ENCODE results near the gene SDF2L1.

SDF2L1 gene

DNA sequence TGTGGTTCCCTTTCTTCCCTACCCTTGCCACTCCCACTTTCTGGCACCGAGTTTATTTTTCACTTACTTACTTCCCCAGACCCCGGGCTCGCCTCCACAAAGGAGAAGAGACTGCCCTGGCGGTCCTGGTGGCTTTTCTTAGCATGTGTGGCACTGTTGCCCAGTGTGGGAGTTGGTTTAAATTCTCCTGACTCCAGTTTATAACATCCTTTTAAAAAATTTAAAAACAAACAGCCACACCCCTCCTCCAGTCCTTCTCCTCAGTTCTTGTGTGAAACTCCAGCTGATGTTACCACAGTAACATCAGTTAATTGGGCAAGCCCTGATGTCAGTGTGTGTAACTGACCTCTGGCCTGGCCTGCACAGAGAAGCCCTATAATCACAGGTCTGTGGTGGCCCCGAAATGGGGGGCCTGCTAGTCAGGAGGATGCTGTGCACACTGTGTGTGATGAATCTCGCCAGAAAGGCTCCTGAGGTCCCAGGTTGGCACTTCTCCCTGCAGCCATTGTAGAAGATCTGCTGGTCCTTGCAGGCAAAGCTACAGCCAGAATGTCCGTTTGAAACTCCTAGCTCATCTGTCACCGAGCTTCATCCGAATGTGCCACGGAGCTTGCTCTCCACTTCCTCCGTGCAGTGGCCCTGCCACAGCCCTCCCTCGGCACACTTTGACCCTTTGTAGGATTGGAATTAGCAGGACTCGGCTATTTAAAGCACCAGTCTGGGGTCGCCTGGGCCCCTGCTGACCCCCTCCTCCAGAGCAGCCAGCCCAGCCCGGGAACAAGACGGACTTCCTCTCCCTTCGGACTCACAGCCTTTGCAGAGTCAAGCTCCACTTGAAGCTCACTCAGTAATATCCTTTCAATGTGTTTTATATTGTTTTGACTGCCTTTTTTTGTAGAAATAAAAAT is 19.8 kb upstream of the SDF2L1 start:
- FAIRE-seq: no peak

DNA sequence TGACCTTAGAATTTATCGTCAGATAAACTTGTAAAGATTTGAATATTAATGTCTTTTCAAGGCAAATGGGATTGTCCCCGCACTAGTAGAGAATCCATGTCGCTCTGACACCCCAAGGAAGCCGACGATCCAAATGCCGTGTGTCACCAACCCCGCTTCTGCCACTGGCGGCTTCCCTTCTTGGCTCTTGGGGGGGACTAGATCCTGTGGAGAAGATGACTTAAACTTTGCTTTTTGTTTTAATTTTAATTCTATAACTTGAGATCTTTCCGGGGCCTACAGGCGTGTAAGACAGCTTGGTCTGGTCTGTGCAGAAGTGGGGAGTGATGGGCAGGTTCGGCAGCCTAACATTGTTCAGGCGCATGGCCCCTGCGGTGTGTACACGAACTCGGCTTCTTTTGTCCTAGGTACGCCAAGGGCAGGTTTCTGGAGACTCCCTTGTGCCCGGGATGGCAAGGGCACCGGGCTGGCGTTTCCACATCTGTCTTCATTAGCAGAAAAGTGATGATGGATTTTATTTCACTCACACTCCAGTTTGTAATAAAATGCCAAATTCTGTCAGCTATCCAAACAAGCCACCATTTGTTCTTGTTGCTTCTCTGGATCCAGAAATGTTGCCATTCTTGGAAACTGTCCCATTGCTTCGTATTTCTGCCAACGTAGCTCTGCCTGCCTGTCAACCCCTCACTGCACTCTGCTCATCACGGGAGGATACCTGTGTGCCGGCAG is 19.0 kb upstream of the SDF2L1 start:
- no peak for FAIRE-seq

DNA sequence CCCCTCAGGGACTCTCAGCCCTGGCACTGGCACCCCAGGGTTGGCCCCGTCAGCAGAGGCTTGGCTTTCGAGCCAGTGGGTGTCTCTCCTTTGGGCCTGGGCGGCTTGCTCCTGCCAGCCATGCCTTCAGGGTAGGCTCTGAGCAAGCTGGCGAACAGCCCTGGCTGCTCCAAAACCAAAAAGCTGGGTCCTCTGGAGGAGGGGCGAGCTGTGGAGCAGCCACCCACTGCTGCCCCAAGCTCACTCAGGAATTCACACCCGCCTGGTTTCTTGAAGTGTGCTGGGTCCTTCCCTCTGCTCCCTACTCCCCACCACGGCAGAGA is 18.5 kb upstream of the SDF2L1 start:
- FAIRE-seq: no peak

DNA sequence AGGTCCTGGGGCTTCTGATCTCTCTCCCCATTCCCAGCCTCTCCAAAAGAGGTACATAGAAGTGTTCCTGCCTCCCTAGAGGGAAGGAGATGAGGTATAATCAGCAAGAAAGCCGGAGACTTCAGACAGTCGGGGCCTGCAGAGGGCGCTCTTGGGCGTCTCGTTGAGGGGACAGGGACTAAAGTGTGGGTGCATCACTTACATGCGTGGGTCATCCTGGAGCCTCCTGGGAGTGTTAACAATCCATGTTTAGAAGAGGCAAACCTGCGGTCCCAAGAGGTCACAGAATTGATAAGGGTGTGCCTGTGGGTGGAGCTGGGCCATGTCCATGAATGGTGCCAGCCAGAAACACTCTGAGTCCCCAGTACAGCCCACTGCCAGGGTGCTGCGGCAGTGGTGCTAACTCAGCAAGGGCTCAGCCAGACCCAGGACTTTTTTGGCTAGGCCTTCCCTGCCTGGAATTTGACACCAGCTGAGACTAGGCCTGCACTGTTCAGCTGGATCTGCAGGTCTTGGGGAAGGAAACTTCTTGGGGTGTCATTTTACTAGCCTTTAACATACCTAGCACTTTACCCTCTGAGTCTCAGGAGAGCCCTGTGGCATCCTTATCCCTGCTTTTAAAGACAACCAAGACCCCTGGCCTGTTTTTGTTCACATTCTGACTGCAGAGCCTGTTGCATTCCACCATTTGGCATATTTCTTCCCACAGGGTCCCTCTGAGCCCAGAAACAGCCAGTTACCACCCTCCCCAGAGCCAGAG is 17.8 kb upstream of the SDF2L1 start:
- no peak for FAIRE-seq

DNA sequence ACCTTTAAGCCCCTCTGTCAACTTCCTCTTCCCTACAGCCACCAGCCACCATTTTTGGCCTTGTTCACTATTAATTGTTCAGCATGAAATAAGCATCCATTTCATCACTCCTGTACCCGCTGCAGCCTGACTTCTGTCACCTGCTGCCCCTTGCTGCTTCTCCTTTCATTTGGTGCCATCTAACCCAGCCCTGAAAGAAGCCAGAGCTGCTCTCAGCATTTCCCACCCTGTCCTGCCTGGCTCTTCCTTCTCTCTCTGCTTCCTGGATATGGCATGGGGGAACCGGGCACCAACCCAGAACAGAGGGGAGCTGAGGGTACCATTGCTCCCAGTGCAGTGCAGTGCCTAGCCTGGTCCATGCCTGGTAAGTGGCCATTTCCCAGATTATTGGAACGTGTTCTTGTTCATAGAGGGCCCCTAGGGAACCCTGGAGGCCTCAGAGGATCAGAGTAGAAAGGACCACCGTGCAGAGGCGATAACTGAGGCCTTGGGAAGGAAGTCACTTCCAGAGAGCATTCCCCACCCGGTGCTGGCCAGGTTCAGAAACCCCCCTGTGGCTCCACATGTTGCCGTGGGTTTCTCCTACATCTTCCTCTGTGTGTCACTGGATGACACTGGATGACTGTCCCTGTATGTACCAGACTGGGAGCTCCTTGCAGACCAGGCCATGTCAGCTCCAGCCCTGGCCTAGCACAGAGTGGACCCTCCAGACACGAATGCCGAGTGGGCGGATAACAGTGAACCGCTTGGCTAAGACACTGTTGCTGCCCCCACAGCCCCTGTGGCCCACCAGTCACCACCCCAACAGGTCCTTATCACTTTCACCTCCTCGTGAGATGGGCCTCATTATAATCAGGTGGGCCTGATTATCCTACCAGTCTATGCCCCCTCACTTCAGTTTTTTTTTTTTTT is 17.0 kb upstream of the SDF2L1 start:
- FAIRE-seq: no peak

DNA sequence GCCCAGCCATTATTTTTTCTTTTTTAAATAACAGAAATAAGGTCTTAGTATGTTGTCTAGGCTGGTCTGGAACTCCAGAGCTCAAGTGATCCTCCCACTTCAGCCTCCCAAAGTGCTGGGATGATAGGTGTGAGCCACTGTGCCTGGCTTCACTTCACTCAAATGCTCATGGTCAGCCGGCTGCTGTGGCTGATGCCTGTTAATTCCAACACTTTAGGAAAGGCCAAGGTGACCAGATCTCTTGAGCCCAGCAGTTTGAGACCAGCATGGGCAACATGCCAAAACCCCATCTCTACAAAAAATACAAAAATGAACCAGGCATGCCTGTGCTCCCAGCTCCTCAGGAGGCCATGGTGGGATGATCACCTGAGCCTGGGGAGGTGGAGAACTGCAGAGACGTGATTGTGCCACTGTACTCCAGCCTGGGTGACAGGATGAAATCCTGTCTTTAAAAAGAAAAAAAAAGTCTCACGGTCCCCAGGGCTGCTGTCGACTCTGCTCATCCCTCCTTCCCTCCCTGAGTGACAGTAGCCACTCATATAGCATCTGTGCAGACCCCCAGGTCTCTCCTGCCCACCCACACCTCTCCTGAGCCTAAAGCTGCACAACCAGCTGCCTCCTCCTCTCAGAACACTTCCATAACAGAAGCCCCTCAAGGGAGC is 15.9 kb upstream of the SDF2L1 start:
- no peak for FAIRE-seq

DNA sequence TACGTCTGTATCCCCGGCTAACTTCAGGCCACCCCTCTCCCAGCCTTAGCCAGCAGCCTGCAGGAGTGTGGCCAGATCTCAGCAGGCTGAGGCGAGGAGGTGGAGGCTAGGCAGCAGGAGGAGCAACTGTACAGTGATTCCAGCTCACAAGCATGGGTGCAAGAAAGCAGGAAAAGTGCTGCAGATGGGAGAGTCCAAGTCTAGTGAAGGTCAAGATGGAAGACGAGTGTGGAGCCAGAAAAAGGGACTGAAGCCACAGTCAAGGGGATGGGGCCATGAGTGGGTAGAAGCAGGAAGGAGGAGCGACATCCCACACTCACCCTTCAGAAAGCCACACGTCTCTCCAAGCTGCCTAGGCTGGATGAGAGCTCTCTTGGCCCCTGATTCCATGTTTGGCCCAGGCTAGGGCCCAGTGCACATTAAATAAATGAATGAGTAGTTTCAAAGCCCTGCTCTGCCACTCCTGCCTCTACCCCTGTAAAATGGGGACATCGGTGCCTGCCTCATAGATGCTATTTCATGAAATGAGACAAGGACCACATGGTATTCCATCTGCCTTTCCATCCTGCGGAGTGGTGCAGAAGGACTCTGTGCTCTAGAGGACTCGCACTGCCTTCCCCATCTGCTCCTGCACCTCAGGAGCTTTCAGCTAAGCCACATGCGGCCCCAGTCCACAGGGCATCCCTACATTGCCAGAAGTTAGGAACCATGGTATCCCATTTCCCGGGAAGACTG is 15.2 kb upstream of the SDF2L1 start:
- FAIRE-seq: no peak

DNA sequence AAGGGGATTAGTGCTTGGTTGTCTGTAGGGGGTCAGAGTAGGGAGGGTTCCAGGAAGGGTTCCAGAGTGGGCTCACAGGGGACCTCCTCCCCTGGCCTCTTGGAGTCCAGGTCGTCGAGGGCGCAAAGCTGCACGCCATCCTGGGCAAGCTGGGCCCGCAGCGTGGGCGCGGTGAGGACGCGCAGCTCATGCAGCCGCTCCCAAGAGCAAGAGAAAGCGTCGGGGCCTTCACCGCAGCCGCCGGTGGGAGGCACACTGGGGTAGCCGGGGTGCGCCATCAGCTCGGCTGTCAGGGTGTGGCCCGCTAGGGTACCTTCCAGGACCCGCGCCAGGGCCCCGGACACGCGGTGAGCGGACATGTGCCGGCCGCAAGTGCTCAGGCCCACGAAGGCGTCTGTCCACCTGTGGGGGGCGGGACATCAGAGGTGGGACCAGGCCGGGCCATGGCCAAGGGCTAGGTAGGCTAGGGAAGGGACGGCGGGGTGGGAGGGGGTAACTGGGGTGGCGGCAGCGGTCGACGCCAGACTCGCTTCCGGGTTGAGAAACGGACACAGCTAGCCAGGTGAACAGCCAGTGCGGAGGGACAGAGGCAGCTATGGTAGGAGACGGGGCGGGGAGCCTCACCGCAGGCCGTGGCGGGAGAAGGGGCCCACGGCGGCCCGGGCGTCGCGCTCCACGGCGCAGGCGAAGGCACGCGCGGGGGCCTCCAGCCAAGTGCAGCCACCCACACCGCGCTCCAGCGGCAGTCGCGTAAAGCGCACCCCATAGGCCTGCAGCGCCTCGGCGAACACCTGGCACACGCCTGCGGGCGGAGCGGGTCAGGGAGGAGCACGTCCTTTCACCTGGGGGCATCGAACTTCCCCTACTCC is 13.5 kb upstream of the SDF2L1 start:
- FAIRE-seq: no peak

DNA sequence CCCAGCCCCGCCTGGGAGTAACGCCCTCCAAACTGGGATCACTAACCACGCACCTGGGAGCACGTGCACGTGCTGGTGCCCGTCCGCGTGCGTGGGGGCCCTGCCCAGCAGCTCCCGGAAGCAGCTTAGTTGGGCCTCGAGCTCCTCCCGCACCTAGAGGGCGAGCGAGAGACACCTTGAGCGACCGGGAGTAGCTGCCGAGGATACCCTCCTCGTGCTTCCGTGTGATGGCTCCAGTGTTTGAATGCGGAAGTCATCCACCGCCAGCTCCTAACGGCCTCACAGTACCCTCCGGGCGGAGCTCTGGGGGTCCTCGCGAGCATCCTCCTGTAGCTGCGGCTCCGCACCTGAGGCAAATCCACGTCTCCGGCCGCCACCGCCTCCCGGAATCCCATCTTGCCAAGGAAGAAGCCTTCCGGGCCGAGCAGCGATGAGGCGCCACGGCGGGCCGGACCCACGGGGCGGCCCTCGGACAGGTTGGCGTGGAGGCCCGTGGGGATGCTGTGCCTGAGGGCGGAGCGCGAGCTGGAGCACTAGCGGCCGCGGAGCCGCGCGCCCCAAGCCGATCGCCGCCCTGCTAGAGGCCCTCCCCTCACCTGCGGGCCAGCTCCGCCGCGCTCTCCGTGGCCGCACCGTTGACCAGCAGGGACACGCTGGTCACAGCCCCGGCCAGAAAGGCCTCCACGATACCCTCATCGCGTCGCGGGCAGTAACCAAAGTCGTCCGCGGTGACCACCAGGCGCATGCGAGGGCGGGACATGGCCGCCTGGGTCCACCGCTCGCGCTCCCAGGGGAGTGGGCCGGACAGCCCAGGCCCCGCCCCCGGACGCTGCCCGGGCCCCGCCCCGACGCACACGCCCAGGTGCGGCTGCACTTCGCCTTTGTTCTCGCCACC is 12.6 kb upstream of the SDF2L1 start, which contains the start of gene YDJC:
Gene YDJC (minus strand): TSS at position 768 of the 895 bp plus-strand sequence. CDS start 8 bp downstream, at position 760.
- FAIRE-seq: no peak

DNA sequence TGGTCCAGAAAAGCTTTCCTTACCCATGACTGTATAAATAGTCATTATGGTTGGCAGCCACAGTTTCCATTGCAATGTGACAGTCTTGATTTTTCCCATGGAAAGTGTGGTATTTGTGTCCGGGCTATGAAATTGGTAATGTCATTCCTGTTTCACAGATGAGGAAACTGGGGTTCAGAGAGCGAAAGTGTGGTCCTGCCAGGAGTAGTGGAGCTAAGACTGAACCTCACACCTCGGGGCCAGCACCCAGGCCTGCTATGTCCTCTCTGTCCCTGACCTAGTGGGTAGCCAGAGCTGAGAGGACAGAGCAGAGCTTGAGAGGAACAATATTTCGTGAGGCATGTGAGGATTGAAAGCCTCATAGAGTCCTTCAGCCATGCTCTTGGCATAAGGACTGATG is 11.1 kb upstream of the SDF2L1 start:
- FAIRE-seq: no peak

DNA sequence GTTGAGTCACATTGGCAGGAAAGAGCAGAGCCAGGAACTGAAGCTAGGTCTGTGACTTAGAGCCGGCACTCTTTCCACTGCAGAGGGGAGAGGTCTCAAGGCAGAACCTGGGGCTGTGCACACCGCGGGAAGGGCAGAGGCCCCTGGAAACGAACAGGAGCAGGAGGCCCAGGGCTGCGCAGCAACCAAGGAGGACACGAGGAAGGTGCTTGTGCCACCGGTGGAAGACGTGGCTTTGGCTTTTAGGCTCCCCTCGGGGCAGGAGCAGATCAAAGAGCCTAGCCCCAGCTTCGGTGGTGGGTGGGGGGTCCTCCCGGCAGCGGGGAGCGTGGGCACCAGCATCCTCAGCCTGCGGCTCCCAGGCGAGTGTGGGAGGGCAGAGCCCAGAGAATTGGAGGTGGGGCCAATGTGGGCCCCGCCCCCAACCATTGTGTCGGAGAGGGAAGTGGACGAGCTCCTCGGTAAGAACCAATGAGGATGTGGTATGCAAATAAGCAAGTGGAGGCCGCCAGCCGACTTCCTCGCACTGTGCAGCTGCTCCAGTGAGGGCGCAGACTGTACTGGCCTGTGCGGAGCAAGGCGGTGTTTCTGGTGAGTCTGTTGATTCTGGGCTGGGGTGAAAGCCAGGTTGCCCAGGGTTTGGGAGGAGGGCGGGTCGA is 9.7 kb upstream of the SDF2L1 start, which contains the start of gene CCDC116:
Gene CCDC116 (plus strand): TSS at position 524 of the 659 bp plus-strand sequence. CDS start 422 bp downstream, outside the sequence.
- FAIRE-seq: no peak

DNA sequence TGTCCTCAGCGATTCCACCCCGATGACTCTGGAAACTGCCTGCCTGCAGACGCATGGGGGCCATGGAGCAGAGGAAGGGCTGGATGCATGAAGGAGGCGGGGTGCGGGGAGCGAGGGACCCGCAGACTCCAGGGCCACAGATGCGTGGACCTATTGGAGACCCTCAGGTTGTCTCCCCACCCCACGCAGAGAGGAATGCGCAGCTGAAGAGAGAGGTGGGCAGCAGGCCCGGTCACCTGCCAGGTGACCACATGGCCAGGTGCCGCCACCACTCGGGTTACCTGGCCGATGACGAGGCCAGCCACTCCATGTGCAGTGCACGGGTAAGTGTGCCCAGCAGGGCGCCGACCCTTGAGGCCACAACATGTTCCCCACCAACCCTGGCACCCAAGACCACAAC is 9.2 kb upstream of the SDF2L1 start:
- FAIRE-seq: no peak

DNA sequence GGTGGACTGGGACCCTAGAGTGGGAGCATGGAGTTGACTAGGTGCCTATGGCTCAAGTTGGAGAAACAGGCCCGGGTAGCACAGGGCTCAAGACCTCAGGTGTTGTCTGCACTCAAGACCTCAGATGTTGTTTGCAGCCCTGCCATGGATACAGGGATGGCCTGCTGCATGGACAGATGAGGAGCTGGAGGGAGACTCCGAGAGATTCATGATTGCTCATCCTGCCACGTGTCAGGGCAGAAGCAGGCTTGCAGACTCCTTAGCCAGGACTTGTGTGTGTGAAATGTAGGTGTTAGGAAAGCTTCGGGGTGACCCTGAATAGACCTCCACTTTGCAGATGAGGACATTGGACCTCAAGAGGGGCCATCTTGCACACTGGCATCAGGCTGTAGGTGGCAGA is 8.6 kb upstream of the SDF2L1 start:
- FAIRE-seq: no peak

DNA sequence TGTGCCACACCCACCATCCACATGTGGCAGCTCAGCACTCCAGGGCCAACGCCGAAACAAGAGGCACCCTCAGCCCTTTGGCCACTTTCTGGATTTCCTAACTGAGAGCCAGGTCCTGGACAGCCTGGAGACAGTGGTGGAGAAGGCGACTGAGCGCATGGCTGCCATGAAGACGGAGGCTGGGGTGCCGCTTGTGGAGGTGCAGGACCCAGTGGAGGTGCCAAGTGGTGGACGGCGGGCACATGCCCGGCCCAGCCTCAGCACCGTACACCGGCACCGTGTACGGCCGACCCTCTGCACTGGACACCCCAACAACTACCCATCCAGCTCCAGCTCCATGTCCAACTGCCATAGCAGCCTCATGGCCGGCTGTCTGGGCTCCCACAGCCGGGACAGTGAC is 8.0 kb upstream of the SDF2L1 start:
- FAIRE-seq: no peak

DNA sequence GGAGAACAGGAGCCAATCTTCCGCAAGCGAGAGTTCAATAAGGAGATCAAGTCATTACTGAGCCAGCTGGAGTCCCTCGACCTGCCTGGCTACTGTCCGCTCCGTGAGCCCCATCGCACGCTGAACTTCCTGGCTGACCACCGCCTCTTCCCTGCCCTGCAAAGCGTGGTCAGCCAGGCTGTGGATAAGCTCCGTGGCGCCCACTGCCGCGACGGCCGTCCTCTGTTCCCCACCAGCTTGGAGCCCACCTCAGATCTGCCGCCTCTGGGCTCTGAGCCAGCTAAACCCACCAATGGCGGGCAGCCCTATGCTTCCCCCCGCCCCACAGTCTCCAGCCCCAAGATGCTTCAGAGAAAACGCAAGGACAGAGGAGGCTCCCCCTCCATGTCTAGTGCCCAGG is 7.3 kb upstream of the SDF2L1 start:
- FAIRE-seq: no peak

DNA sequence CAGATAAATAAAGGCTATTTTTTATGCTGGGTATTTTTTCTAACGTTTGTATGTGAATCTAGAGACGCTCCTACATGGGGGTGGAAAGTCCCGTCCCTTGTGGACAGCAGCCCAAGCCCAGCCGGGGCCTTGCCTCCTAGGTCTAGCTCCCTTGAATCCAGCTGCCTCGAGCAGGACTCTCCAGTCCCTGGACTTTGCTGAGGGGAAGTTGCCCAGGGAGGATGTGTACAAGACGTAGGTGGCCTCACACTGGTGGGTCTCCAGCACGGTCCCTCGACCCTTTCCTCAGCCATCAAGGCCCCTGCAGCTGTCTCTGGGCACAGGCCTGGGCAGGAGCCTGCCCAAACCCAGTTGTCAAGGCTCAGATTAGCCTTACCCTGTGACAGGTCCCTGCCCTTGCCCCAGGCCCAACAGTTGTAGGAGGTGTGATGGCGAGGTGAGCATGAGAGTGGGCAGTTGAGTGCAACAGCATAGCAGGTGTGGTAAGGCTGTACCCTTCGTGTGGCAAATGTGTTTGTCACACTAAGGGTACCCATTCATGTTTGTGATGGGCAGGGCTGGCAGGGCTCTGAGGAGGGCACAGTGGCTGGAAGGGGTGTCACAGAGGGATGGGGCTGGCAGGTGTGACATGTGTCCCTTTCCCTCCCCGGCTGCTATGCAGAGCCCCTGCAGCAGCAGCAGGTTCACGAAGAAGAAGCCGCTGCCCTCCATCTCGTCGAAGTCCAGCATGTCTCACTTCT is 6.2 kb upstream of the SDF2L1 start:
- no peak for FAIRE-seq

DNA sequence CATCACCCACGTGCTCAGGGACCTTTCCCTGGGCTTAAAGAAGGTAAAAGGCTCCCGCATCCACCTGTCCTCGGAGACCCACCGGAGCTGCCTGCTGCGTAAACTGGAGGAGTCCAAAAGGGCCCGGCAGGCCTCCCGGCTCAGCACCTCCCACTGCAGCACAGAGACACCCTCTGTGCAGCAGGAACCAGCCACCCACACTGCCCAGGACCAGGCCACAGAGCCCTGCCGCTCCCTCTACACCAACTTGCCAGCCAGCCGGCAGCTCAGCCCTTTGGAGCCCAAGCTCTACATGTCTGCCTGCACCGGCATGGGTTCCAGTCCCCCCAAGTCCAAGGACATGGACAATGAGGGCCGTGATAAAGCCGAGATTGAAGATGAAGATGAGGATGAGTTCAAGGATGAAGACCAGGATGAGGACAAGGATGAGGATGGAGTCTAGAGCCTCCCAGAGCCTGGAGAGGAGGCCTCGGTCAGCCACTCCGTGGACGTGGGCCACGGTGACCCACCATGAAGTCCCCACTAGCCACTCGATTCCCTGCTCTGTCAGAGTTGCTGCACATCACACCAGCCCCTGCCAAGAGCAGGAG is 5.4 kb upstream of the SDF2L1 start:
- no peak for FAIRE-seq
